ENCODE results near the gene ZDBF2. TPM values are rescaled to one million over a fixed set of nuclear protein-coding genes. Genes with fewer than 3 reads are reported as not detected.

ZDBF2 gene
- total RNA-seq, 2 experiments from 2014 or later = 10.5 to 10.9 TPM

GRCh38 chr2:206343144-206343543 is 68.7 kb downstream of the ZDBF2 start:
- peaks cover 4% of the 10 kb centered on the region for H3K27me3 Mint-ChIP-seq
- no peak for TF ChIP-seq CTCF (IDR thresholded peaks at IDR 0.05)
- DNase-seq = no peak
- CTCF ChIA-PET = no interaction called here
- H3K27ac Mint-ChIP-seq = no peak overlapping the region
- ATAC-seq = no peak
- POLR2A ChIA-PET = no interaction called here
- intact Hi-C loops (cut with micrococcal nuclease) = no loop called here
- no peaks in the 10 kb centered on the region for H3K36me3 Mint-ChIP-seq (ENCODE audit: low read depth)
- no peak overlapping the region for H3K4me3 Mint-ChIP-seq
- no peaks in the 10 kb centered on the region for H3K9me3 Mint-ChIP-seq
- H3K4me1 Mint-ChIP-seq (ENCODE audit: low read depth) = no peaks in the 10 kb centered on the region

GRCh38 chr2:206343816-206344215 is 69.4 kb downstream of the ZDBF2 start:
- Mint-ChIP-seq H3K27ac (no peak overlapping the region), H3K36me3 (ENCODE audit: low read depth) (no peaks in the 10 kb centered on the region), H3K4me3 (no peak overlapping the region), H3K4me1 (ENCODE audit: low read depth) (no peaks in the 10 kb centered on the region), H3K27me3 (peaks cover 4% of the 10 kb centered on the region), H3K9me3 (no peaks in the 10 kb centered on the region)
- intact Hi-C loops (cut with micrococcal nuclease) = no loop called here
- DNase-seq (no peak), ATAC-seq (no peak)
- ChIA-PET POLR2A (no interaction called here), CTCF (no interaction called here)
- TF ChIP-seq CTCF (IDR thresholded peaks at IDR 0.05) = no peak

GRCh38 chr2:206345606-206346005 is 71.1 kb downstream of the ZDBF2 start:
- no peaks in the 10 kb centered on the region for H3K4me1 Mint-ChIP-seq (ENCODE audit: low read depth)
- no peak overlapping the region for H3K4me3 Mint-ChIP-seq
- intact Hi-C loops (cut with micrococcal nuclease) = no loop called here
- POLR2A ChIA-PET = no interaction called here
- no peaks in the 10 kb centered on the region for H3K36me3 Mint-ChIP-seq (ENCODE audit: low read depth)
- ATAC-seq = no peak
- TF ChIP-seq CTCF (IDR thresholded peaks at IDR 0.05) = no peak
- no peaks in the 10 kb centered on the region for H3K9me3 Mint-ChIP-seq
- no peak for DNase-seq
- H3K27me3 Mint-ChIP-seq = peaks cover 3% of the 10 kb centered on the region
- H3K27ac Mint-ChIP-seq = no peak overlapping the region
- CTCF ChIA-PET = interaction anchor here (0.6 kb wide), 1 partner anchor 135 kb away, joined by 3 read pairs; no protein-coding TSS in a partner anchor

- POLR2A ChIA-PET = no interaction called here
- TF ChIP-seq CTCF (IDR thresholded peaks at IDR 0.05) = no peak
- intact Hi-C loops (cut with micrococcal nuclease) = no loop called here
- no peak for ATAC-seq
- no peak overlapping the region for H3K4me3 Mint-ChIP-seq
- no peaks in the 10 kb centered on the region for H3K27me3 Mint-ChIP-seq
- H3K36me3 Mint-ChIP-seq (ENCODE audit: low read depth) = no peaks in the 10 kb centered on the region
- no peak overlapping the region for H3K27ac Mint-ChIP-seq
- CTCF ChIA-PET = no interaction called here
- no peak for DNase-seq
- H3K4me1 Mint-ChIP-seq (ENCODE audit: low read depth) = no peaks in the 10 kb centered on the region
- H3K9me3 Mint-ChIP-seq = no peaks in the 10 kb centered on the region
Observed at GRCh38 chr2:206349375-206349774, 74.9 kb downstream of the ZDBF2 start.

- ATAC-seq (no peak), DNase-seq (no peak)
- intact Hi-C loops (cut with micrococcal nuclease) = no loop called here
- H3K4me3 Mint-ChIP-seq = no peak overlapping the region
- no peaks in the 10 kb centered on the region for H3K4me1 Mint-ChIP-seq (ENCODE audit: low read depth)
- POLR2A ChIA-PET = no interaction called here
- no peaks in the 10 kb centered on the region for H3K36me3 Mint-ChIP-seq (ENCODE audit: low read depth)
- no peak overlapping the region for H3K27ac Mint-ChIP-seq
- no peaks in the 10 kb centered on the region for H3K9me3 Mint-ChIP-seq
- TF ChIP-seq CTCF (IDR thresholded peaks at IDR 0.05) = no peak
- CTCF ChIA-PET = no interaction called here
- H3K27me3 Mint-ChIP-seq = no peaks in the 10 kb centered on the region
Observed at GRCh38 chr2:206352571-206352970, 78.1 kb downstream of the ZDBF2 start.
